Tibial artery (tissue), 4 donors: Measurements from ENCODE around the gene ZBTB24.
"Not testable (repeated sequence)": the region's sequence is repeated elsewhere in the genome, so short reads cannot be mapped to it uniquely, and the experiment has no call there.

Experiments
- DNase-seq, 2 donors: peaks; one replicate each; pipeline ENCODE4 v3.0.0-alpha.2; 2019
- H3K27ac ChIP-seq, 2 donors: fragments of 200-600 bp; sonication (generic) in 1 of 2; 1 replicate in 1 of 2; 2 replicates in 1 of 2; pipeline ENCODE4 v1.5.1; 2018 to 2019; ENCODE audit warnings: mild to moderate bottlenecking in 1 of 2
- H3K27me3 ChIP-seq, 2 donors: fragments of 200-600 bp; sonication (generic) in 1 of 2; one replicate each; pipeline versions ENCODE4 v1.5.1 to v1.6.0; 2016 to 2019
- H3K36me3 ChIP-seq, 3 donors: fragments of 200-600 bp; sonication (generic) in 2 of 3; one replicate each; pipeline ENCODE4 v1.5.1; 2016 to 2019; ENCODE audit warnings: mild to moderate bottlenecking in 2 of 3
- H3K4me1 ChIP-seq, 4 donors: fragments of 200-600 bp; sonication (generic) in 2 of 4; 1 replicate in 3 of 4; 2 replicates in 1 of 4; pipeline ENCODE4 v1.5.1; 2016 to 2019
- H3K4me3 ChIP-seq, 2 donors: fragments of 200-600 bp; sonication (generic) in 1 of 2; 1 replicate in 1 of 2; 2 replicates in 1 of 2; pipeline ENCODE4 v1.5.1; 2018 to 2019; ENCODE audit warnings: mild to moderate bottlenecking in 2 of 2
- H3K9me3 ChIP-seq, 3 donors: fragments of 200-600 bp; sonication (generic) in 1 of 3; one replicate each; pipeline ENCODE4 v1.5.1; 2016 to 2019
- CTCF ChIP-seq, 2 experiments: fragments of 200-600 bp in 1 of 2; fragments of 450-650 bp in 1 of 2; IDR thresholded peaks; one replicate each; pipeline ENCODE4 v1.5.1; 2017 to 2019; ENCODE audit warnings: antibody characterized with exemption in 2 of 2, mild to moderate bottlenecking in 1 of 2, moderate library complexity in 1 of 2
- intact Hi-C: fragments of 100-400 bp; cut with DNase I; formaldehyde crosslinking; loops from one replicate; pipeline ENCODE4 v1.15.0; 2023; ENCODE audit warnings: low total_unique reads

ZBTB24 gene

GRCh38 chr6:109469591-109470189 is 13.3 kb downstream of the ZBTB24 start:
- H3K27me3 ChIP-seq: no peaks in the 10 kb centered on the region
- H3K27ac ChIP-seq: no peak overlapping the region
- H3K9me3 ChIP-seq: no peaks in the 10 kb centered on the region
- DNase-seq: no peak
- peaks cover 54 to 96% (median 95%) of the 10 kb centered on the region in 3 donors for H3K36me3 ChIP-seq
- intact Hi-C loops: no loop called here
- no peak for TF ChIP-seq CTCF (IDR thresholded peaks at IDR 0.05)
- no peaks in the 10 kb centered on the region for H3K4me1 ChIP-seq
- no peak overlapping the region for H3K4me3 ChIP-seq

- no peak for TF ChIP-seq CTCF (IDR thresholded peaks at IDR 0.05)
- no peaks in the 10 kb centered on the region for H3K27me3 ChIP-seq
- no peaks in the 10 kb centered on the region for H3K9me3 ChIP-seq
- no peak for DNase-seq
- no peak overlapping the region for H3K27ac ChIP-seq
- no peaks in the 10 kb centered on the region for H3K4me1 ChIP-seq
- intact Hi-C loops: no loop called here
- peaks cover 52 to 94% (median 84%) of the 10 kb centered on the region in 3 donors for H3K36me3 ChIP-seq
- no peak overlapping the region for H3K4me3 ChIP-seq
These were observed 15.3 kb downstream of the ZBTB24 start for GRCh38 chr6:109467696-109468095.

- no peak overlapping the region for H3K27ac ChIP-seq
- intact Hi-C loops: no loop called here
- H3K9me3 ChIP-seq: no peaks in the 10 kb centered on the region
- no peak overlapping the region for H3K4me3 ChIP-seq
- no peaks in the 10 kb centered on the region for H3K27me3 ChIP-seq
- DNase-seq: no peak
- peaks cover 52 to 93% (median 78%) of the 10 kb centered on the region in 3 donors for H3K36me3 ChIP-seq
- no peaks in the 10 kb centered on the region for H3K4me1 ChIP-seq
- TF ChIP-seq CTCF (IDR thresholded peaks at IDR 0.05): no peak
These were observed 16.7 kb downstream of the ZBTB24 start for GRCh38 chr6:109466212-109466923.

GRCh38 chr6:109465772-109466171 is 17.2 kb downstream of the ZBTB24 start:
- no peak overlapping the region for H3K27ac ChIP-seq
- no peaks in the 10 kb centered on the region for H3K4me1 ChIP-seq
- intact Hi-C loops: no loop called here
- no peak for DNase-seq
- no peaks in the 10 kb centered on the region for H3K27me3 ChIP-seq
- peaks cover 52 to 93% (median 76%) of the 10 kb centered on the region in 3 donors for H3K36me3 ChIP-seq
- no peaks in the 10 kb centered on the region for H3K9me3 ChIP-seq
- no peak for TF ChIP-seq CTCF (IDR thresholded peaks at IDR 0.05)
- no peak overlapping the region for H3K4me3 ChIP-seq

GRCh38 chr6:109461733-109462526 is 21.1 kb downstream of the ZBTB24 start:
- H3K27me3 ChIP-seq: no peaks in the 10 kb centered on the region
- DNase-seq: no peak
- peaks cover 39 to 57% (median 41%) of the 10 kb centered on the region in 3 donors for H3K36me3 ChIP-seq
- H3K4me3 ChIP-seq: no peak overlapping the region
- H3K9me3 ChIP-seq: no peaks in the 10 kb centered on the region
- intact Hi-C loops: no loop called here
- H3K27ac ChIP-seq: no peak overlapping the region
- H3K4me1 ChIP-seq: peaks cover 0 to 3% (median under 1%) of the 10 kb centered on the region in 4 donors
- TF ChIP-seq CTCF (IDR thresholded peaks at IDR 0.05): no peak

- H3K4me3 ChIP-seq, DNase-seq, H3K9me3 ChIP-seq, H3K27me3 ChIP-seq, H3K4me1 ChIP-seq, H3K27ac ChIP-seq, intact Hi-C loops: not testable (repeated sequence)
- H3K36me3 ChIP-seq: peaks cover 32 to 50% (median 35%) of the 10 kb centered on the region in 3 donors
These were observed 21.8 kb downstream of the ZBTB24 start for GRCh38 chr6:109461205-109461604.
